ENCODE data around the gene SNAI3.
"Not testable (repeated sequence)": the region's sequence is repeated elsewhere in the genome, so short reads cannot be mapped to it uniquely, and the experiment has no call there.

The SNAI3 gene

DNA sequence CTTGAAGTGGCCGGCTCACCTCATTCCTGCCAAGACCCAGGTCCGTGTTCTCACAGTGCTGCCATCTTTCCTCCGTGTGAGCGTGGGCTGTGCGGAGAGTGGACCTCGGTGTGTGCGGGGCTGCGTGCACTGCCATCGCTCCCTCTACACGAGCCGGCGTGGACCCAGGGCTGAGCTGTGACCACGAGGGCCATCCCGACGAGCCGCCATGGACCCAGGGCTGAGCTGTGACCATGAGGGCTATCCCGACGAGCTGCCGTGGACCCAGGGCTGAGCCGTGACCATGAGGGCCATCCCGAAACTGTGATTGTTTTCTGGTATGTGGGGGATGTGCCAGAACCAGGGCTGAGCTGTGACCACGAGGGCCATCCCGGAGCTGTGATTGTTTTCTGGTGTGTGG lies 14.5 kb downstream of the SNAI3 start:
- Histone ChIP-seq H3K9me3 (no peaks in the 10 kb centered on the region), H3K36me3 (peaks cover 0 to 21% (median 7%) of the 10 kb centered on the region in 3 donors), H3K4me1 (no peaks in the 10 kb centered on the region), H3K4me3 (no peak overlapping the region), H3K27ac (no peak overlapping the region), H3K27me3 (peaks cover 0 to 5% of the 10 kb centered on the region in 2 donors)
- intact Hi-C loops (cut with DNase I; ENCODE audit: low total_unique reads): no loop called here
- TF ChIP-seq, protein P1, sequence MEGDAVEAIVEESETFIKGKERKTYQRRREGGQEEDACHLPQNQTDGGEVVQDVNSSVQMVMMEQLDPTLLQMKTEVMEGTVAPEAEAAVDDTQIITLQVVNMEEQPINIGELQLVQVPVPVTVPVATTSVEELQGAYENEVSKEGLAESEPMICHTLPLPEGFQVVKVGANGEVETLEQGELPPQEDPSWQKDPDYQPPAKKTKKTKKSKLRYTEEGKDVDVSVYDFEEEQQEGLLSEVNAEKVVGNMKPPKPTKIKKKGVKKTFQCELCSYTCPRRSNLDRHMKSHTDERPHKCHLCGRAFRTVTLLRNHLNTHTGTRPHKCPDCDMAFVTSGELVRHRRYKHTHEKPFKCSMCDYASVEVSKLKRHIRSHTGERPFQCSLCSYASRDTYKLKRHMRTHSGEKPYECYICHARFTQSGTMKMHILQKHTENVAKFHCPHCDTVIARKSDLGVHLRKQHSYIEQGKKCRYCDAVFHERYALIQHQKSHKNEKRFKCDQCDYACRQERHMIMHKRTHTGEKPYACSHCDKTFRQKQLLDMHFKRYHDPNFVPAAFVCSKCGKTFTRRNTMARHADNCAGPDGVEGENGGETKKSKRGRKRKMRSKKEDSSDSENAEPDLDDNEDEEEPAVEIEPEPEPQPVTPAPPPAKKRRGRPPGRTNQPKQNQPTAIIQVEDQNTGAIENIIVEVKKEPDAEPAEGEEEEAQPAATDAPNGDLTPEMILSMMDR (IDR thresholded peaks at IDR 0.05): no peak
- DNase-seq: no peak

DNA sequence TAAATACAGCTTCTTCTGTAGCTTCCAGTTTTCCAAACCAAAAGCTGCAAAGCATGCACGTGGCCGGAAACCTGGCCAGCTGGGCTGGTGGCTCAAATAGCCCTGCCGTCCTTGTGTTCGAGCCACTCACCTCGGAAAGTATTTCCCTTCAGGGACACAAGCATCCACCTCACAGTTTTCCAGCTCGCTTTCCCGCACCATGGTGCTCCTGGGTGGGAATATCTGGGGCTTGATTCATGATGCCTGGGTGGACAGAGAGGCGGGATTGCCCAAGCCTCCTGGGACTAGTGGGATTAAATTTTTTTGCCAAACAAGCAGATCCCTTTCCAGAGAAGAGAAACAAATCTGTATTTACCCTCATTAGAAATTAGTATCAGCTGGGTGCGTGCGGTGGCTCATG lies 16.3 kb downstream of the SNAI3 start:
- intact Hi-C loops (cut with DNase I; ENCODE audit: low total_unique reads): no loop called here
- Histone ChIP-seq H3K27me3 (no peaks in the 10 kb centered on the region), H3K4me1 (no peaks in the 10 kb centered on the region), H3K4me3 (no peak overlapping the region), H3K36me3 (peaks cover 0 to 21% (median 7%) of the 10 kb centered on the region in 3 donors), H3K27ac (no peak overlapping the region), H3K9me3 (no peaks in the 10 kb centered on the region)
- TF ChIP-seq, protein P1 (IDR thresholded peaks at IDR 0.05): no peak
- no peak for DNase-seq

DNA sequence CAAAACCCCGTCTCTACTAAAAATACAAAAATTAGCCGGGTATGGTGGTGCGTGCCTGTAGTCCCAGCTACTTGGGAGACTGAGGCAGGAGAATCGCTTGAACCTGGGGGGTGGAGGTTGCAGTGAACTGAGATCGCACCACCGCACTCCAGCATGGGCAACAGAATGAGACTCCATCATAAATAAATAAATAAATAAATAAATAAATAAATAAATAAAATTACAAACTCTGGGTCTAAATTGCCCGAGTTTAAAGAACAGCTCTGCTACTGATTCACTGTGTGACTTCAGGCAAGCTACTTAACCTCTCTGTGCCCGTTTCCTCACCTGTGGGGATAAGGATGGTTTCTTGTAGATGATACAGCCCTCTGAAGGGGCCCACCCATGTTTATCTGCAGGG lies 16.8 kb downstream of the SNAI3 start:
- H3K4me3 ChIP-seq; DNase-seq; intact Hi-C loops (cut with DNase I; ENCODE audit: low total_unique reads); H3K27me3 ChIP-seq; H3K4me1 ChIP-seq; H3K27ac ChIP-seq; H3K9me3 ChIP-seq: not testable (repeated sequence)
- H3K36me3 ChIP-seq: peaks cover 0 to 18% (median 7%) of the 10 kb centered on the region in 3 donors

DNA sequence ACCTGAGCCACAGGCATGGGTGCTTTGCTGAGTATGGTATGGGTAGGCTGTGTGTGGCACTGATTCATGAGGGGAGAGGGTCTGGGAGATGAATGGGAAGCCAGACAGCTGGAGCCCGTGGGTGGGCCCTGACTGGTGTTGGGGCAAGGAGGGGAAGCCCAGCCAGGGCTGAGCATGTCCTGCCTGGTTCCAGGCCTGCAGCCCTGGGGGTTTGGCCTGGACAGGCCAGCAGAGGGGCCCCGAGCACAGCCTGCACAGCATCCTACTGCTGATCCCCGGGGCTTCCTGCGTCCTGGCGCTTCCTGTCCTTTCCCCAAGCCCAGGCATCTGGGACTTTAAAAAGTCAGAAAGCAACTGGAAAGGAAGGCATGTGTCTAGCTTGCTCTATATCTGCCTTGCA lies 18.8 kb downstream of the SNAI3 start:
- Histone ChIP-seq H3K4me3 (no peak overlapping the region), H3K27ac (no peak overlapping the region), H3K4me1 (peaks cover 0 to 10% (median 5%) of the 10 kb centered on the region in 4 donors), H3K27me3 (no peaks in the 10 kb centered on the region), H3K9me3 (no peaks in the 10 kb centered on the region), H3K36me3 (peaks cover 0 to 8% (median 0%) of the 10 kb centered on the region in 3 donors)
- DNase-seq: no peak
- TF ChIP-seq, protein P1 (IDR thresholded peaks at IDR 0.05): no peak
- intact Hi-C loops (cut with DNase I; ENCODE audit: low total_unique reads): no loop called here

DNA sequence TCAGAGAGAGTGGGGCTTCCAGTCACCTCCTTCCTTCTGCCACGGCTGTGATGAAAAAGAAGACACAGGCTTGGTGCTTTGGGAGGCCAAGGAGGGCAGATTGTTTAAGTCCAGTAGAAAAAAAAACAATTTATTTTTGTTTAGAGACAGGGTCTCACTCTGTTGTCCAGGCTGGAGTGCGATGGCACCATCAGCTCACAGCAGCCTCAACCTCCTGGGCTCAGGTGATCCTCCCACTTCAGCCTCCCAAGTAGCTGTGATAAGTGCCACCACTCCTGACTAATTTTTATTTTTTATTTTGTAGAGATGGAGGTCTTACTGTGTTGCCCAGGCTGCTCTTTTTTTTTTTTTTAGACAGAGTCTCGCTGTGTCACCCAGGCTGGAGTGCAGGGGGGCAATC lies 20.7 kb downstream of the SNAI3 start:
- DNase-seq: no peak
- Histone ChIP-seq H3K36me3 (no peaks in the 10 kb centered on the region), H3K4me1 (peaks cover 0 to 20% (median 11%) of the 10 kb centered on the region in 4 donors), H3K27me3 (no peaks in the 10 kb centered on the region), H3K4me3 (no peak overlapping the region), H3K9me3 (no peaks in the 10 kb centered on the region), H3K27ac (no peak overlapping the region)
- intact Hi-C loops (cut with DNase I; ENCODE audit: low total_unique reads): no loop called here
- TF ChIP-seq, protein P1 (IDR thresholded peaks at IDR 0.05): no peak

DNA sequence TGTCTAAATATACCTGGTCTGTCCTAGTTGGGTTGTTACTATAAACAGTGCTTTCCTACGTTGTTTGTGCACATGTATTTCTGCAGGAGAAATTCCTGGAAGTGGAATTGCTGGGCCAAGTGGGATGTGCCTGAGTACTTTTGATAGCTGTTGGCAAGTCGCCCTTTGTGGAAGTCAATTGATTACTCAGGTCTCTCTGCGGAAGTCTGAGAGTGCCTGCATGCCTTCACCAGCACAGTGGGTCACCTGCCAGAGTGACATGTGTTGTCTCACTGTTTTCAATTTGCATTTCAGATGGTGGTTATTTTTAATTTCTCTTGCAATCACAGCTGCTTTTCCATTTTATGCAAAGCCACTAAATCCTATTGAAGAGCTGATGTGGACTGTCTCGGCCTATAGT lies 21.2 kb downstream of the SNAI3 start:
- DNase-seq: no peak
- no peaks in the 10 kb centered on the region for H3K27me3 ChIP-seq
- intact Hi-C loops (cut with DNase I; ENCODE audit: low total_unique reads): no loop called here

More for the DNA sequence above, 21.2 kb downstream of the SNAI3 start:
- Histone ChIP-seq H3K27ac (no peak overlapping the region), H3K36me3 (no peaks in the 10 kb centered on the region), H3K4me3 (no peak overlapping the region), H3K4me1 (peaks cover 0 to 20% (median 11%) of the 10 kb centered on the region in 4 donors), H3K9me3 (no peaks in the 10 kb centered on the region)
- TF ChIP-seq, protein P1 (IDR thresholded peaks at IDR 0.05): no peak

All from tibial artery (tissue), 4 donors.